H7 (cell line): ENCODE data around the gene GALNTL6. TPM values are rescaled to one million over a fixed set of nuclear protein-coding genes. Genes with fewer than 3 reads are reported as not detected.
"Not testable (repeated sequence)": the region's sequence is repeated elsewhere in the genome, so short reads cannot be mapped to it uniquely, and the experiment has no call there.

Source experiments
- DNase-seq: peaks from one replicate; pipeline ENCODE4 v3.0.0; 2012
- H3K27me3 ChIP-seq: 2 replicates; pipeline ENCODE4 v1.6.0; 2011; ENCODE audit warnings: mild to moderate bottlenecking, low read length; ENCODE audit not compliant: control insufficient read depth, insufficient read depth
- H3K36me3 ChIP-seq: replicated peaks from 2 replicates; pipeline ENCODE4 v1.5.1; 2011; ENCODE audit warnings: low read length; ENCODE audit not compliant: control insufficient read depth, insufficient read depth
- H3K4me3 ChIP-seq: 2 replicates; pipeline ENCODE4 v1.5.1; 2011; ENCODE audit warnings: low read depth, mild to moderate bottlenecking, control low read depth, low read length, moderate library complexity; ENCODE audit not compliant: insufficient read depth
- total RNA-seq: library from RNA; depleted of rRNA; stranded (reverse); fragments of >200 nt; shearing (Covaris generic); gene quantifications from 2 replicates; pipeline ENCODE4 v1.2.3, GENCODE V29; 2014

GALNTL6 gene
- total RNA-seq, 1 experiment from 2014 or later: 0.24 TPM

GRCh38 chr4:172897046-172897445 is 1083.8 kb downstream of the GALNTL6 start:
- H3K4me3 ChIP-seq: no peak overlapping the region
- H3K27me3 ChIP-seq: no peaks in the 10 kb centered on the region

GRCh38 chr4:172898715-172899114 is 1085.5 kb downstream of the GALNTL6 start:
- DNase-seq: no peak
- H3K36me3 ChIP-seq: no peaks in the 10 kb centered on the region
- no peaks in the 10 kb centered on the region for H3K27me3 ChIP-seq
- no peak overlapping the region for H3K4me3 ChIP-seq

More at GRCh38 chr4:172897046-172897445, 1083.8 kb downstream of the GALNTL6 start:
- H3K36me3 ChIP-seq: no peaks in the 10 kb centered on the region
- DNase-seq: no peak

GRCh38 chr4:172899861-172900260 is 1086.7 kb downstream of the GALNTL6 start:
- H3K36me3 ChIP-seq: no peaks in the 10 kb centered on the region
- H3K27me3 ChIP-seq: no peaks in the 10 kb centered on the region
- no peak for DNase-seq
- no peak overlapping the region for H3K4me3 ChIP-seq

GRCh38 chr4:172900900-172901299 is 1087.7 kb downstream of the GALNTL6 start:
- no peak for DNase-seq
- no peaks in the 10 kb centered on the region for H3K36me3 ChIP-seq
- no peaks in the 10 kb centered on the region for H3K27me3 ChIP-seq
- H3K4me3 ChIP-seq: no peak overlapping the region

GRCh38 chr4:172912468-172912867 is 1099.3 kb downstream of the GALNTL6 start:
- H3K36me3 ChIP-seq, H3K27me3 ChIP-seq, H3K4me3 ChIP-seq, DNase-seq: not testable (repeated sequence)

GRCh38 chr4:172917403-172917802 is 1104.2 kb downstream of the GALNTL6 start:
- H3K27me3 ChIP-seq, H3K4me3 ChIP-seq, DNase-seq, H3K36me3 ChIP-seq: not testable (repeated sequence)

- no peak for DNase-seq
- Histone ChIP-seq H3K4me3 (no peak overlapping the region), H3K27me3 (no peaks in the 10 kb centered on the region), H3K36me3 (no peaks in the 10 kb centered on the region)
Measured at GRCh38 chr4:172919269-172919668, 1106.1 kb downstream of the GALNTL6 start.

- Histone ChIP-seq H3K4me3 (no peak overlapping the region), H3K36me3 (no peaks in the 10 kb centered on the region), H3K27me3 (no peaks in the 10 kb centered on the region)
- DNase-seq: no peak
Measured at GRCh38 chr4:172927096-172927814, 1114.1 kb downstream of the GALNTL6 start.

- Histone ChIP-seq H3K4me3 (no peak overlapping the region), H3K27me3 (no peaks in the 10 kb centered on the region), H3K36me3 (no peaks in the 10 kb centered on the region)
- no peak for DNase-seq
Measured at GRCh38 chr4:172928347-172928746, 1115.1 kb downstream of the GALNTL6 start.

- DNase-seq: no peak
- H3K36me3 ChIP-seq: no peaks in the 10 kb centered on the region
- H3K27me3 ChIP-seq: no peaks in the 10 kb centered on the region
- no peak overlapping the region for H3K4me3 ChIP-seq
Measured at GRCh38 chr4:172938072-172938829, 1125.0 kb downstream of the GALNTL6 start.

GRCh38 chr4:172938870-172939269 is 1125.7 kb downstream of the GALNTL6 start:
- no peaks in the 10 kb centered on the region for H3K36me3 ChIP-seq
- no peaks in the 10 kb centered on the region for H3K27me3 ChIP-seq
- no peak for DNase-seq
- H3K4me3 ChIP-seq: no peak overlapping the region

- DNase-seq: no peak
- H3K36me3 ChIP-seq: no peaks in the 10 kb centered on the region
- no peak overlapping the region for H3K4me3 ChIP-seq
- H3K27me3 ChIP-seq: no peaks in the 10 kb centered on the region
Measured at GRCh38 chr4:172942840-172943239, 1129.6 kb downstream of the GALNTL6 start.

- DNase-seq: no peak
- no peaks in the 10 kb centered on the region for H3K36me3 ChIP-seq
- no peaks in the 10 kb centered on the region for H3K27me3 ChIP-seq
- H3K4me3 ChIP-seq: no peak overlapping the region
Measured at GRCh38 chr4:172945611-172946010, 1132.4 kb downstream of the GALNTL6 start.

GRCh38 chr4:172946503-172946902 is 1133.3 kb downstream of the GALNTL6 start:
- DNase-seq: no peak
- no peaks in the 10 kb centered on the region for H3K27me3 ChIP-seq
- no peak overlapping the region for H3K4me3 ChIP-seq
- H3K36me3 ChIP-seq: no peaks in the 10 kb centered on the region

- Histone ChIP-seq H3K36me3 (no peaks in the 10 kb centered on the region), H3K27me3 (no peaks in the 10 kb centered on the region), H3K4me3 (no peak overlapping the region)
- DNase-seq: no peak
Measured at GRCh38 chr4:172947594-172947993, 1134.4 kb downstream of the GALNTL6 start.
